Hepatocyte (in vitro differentiated cells): Measurements from ENCODE around the gene CREBBP. TPM values are rescaled to one million over a fixed set of nuclear protein-coding genes. Genes with fewer than 3 reads are reported as not detected.

Source experiments
- DNase-seq: peaks from one replicate; pipeline ENCODE4 v3.0.0-alpha.2; 2016; ENCODE audit warnings: low spot score
- H2AFZ ChIP-seq: fragments of 200-600 bp; sonication (generic); 2 replicates; pipeline ENCODE4 v1.6.0; 2016; ENCODE audit warnings: antibody characterized with exemption, mild to moderate bottlenecking
- H3K27ac ChIP-seq: fragments of 200-600 bp; sonication (generic); 2 replicates; pipeline ENCODE4 v1.5.1; 2016; ENCODE audit warnings: mild to moderate bottlenecking
- H3K27me3 ChIP-seq: fragments of 200-600 bp; sonication (generic); 2 replicates; pipeline ENCODE4 v1.6.1; 2016
- H3K36me3 ChIP-seq: fragments of 200-600 bp; sonication (generic); replicated peaks from 2 replicates; pipeline ENCODE4 v1.5.1; 2016; ENCODE audit warnings: low read depth; ENCODE audit not compliant: insufficient read depth
- H3K4me1 ChIP-seq: fragments of 200-600 bp; sonication (generic); 2 replicates; pipeline ENCODE4 v1.5.1; 2016; ENCODE audit warnings: mild to moderate bottlenecking, moderate library complexity; ENCODE audit not compliant: insufficient read depth
- H3K4me2 ChIP-seq: fragments of 200-600 bp; sonication (generic); 2 replicates; pipeline ENCODE4 v1.6.0; 2016
- H3K4me3 ChIP-seq: fragments of 200-600 bp; sonication (generic); 2 replicates; pipeline ENCODE4 v1.5.1; 2016; ENCODE audit warnings: mild to moderate bottlenecking
- H3K79me2 ChIP-seq: fragments of 200-600 bp; sonication (generic); 2 replicates; pipeline ENCODE4 v1.6.0; 2017; ENCODE audit warnings: mild to moderate bottlenecking
- H3K9me2 ChIP-seq: fragments of 200-600 bp; sonication (generic); replicated peaks from 2 replicates; pipeline ENCODE4 v1.6.0; 2017; ENCODE audit warnings: mild to moderate bottlenecking; ENCODE audit not compliant: insufficient read depth
- H3K9me3 ChIP-seq: fragments of 200-600 bp; sonication (generic); 2 replicates; pipeline ENCODE4 v1.5.1; 2016; ENCODE audit warnings: low read depth, mild to moderate bottlenecking
- H4K20me1 ChIP-seq: fragments of 200-600 bp; sonication (generic); 2 replicates; pipeline ENCODE4 v1.6.0; 2016; ENCODE audit warnings: mild to moderate bottlenecking; ENCODE audit not compliant: insufficient read depth, poor library complexity, severe bottlenecking
- CTCF ChIP-seq: fragments of 200-600 bp; sonication (generic); IDR thresholded peaks from 2 replicates; pipeline ENCODE4 v1.5.1; 2016; ENCODE audit warnings: antibody characterized with exemption, mild to moderate bottlenecking; ENCODE audit not compliant: poor library complexity
- EZH2 ChIP-seq: fragments of 200-600 bp; sonication (generic); IDR thresholded peaks from 2 replicates; pipeline ENCODE4 v1.6.1; 2016; ENCODE audit warnings: antibody characterized with exemption, mild to moderate bottlenecking, borderline replicate concordance
- EZH2phosphoT487 ChIP-seq: fragments of 200-600 bp; sonication (generic); IDR thresholded peaks from one replicate; pipeline ENCODE4 v1.6.1; 2018; ENCODE audit warnings: antibody characterized with exemption, mild to moderate bottlenecking, low read depth, moderate library complexity; ENCODE audit not compliant: unreplicated experiment, severe bottlenecking
- WGBS: methylation state at CpG from one replicate; pipeline ENCODE4 v1.1.6; 2016; ENCODE audit warnings: low lambda C conversion rate; ENCODE audit errors: missing lambda C conversion rate; 5-methylcytosine and 5-hydroxymethylcytosine counted together
- polyA plus RNA-seq: library from polyadenylated mRNA; unstranded; fragments of >200 nt; fragmentation: Nextera tagmentation; extraction: Ambion mirVana; gene quantifications from 2 replicates; pipeline ENCODE4 v1.2.1, GENCODE V29; 2016
- total RNA-seq: library from RNA; depleted of rRNA; stranded (reverse); fragments of >200 nt; gene quantifications from 2 replicates; pipeline ENCODE4 v1.2.3, GENCODE V29; 2014

The CREBBP gene
- total and polyA plus RNA-seq, 2 experiments from 2014 or later = 18.9 to 31.5 TPM

GRCh38 chr16:3734084-3734757 lies 146.3 kb downstream of the CREBBP start:
- no peak for DNase-seq
- Histone ChIP-seq H4K20me1 (peaks cover 8% of the 10 kb centered on the region), H2AFZ (no peak overlapping the region), H3K36me3 (no peaks in the 10 kb centered on the region), H3K9me3 (no peaks in the 10 kb centered on the region), H3K9me2 (no peaks in the 10 kb centered on the region), H3K27me3 (no peaks in the 10 kb centered on the region), H3K27ac (no peak overlapping the region), H3K4me3 (no peak overlapping the region), H3K4me1 (no peaks in the 10 kb centered on the region), H3K4me2 (no peak overlapping the region), H3K79me2 (peaks cover 16% of the 10 kb centered on the region)
- TF ChIP-seq EZH2 (no peak), CTCF (no peak), EZH2phosphoT487 (no peak)
- 97% methylated on average over 27 of the region's 27 CpGs for WGBS

- H3K4me1 ChIP-seq = no peaks in the 10 kb centered on the region
- no peak for DNase-seq
- no peaks in the 10 kb centered on the region for H3K27me3 ChIP-seq
- no peaks in the 10 kb centered on the region for H3K9me3 ChIP-seq
- no peak overlapping the region for H3K27ac ChIP-seq
- peaks cover 9% of the 10 kb centered on the region for H3K79me2 ChIP-seq
- no peak for TF ChIP-seq EZH2phosphoT487
- no peak for TF ChIP-seq EZH2
- H3K4me2 ChIP-seq = no peak overlapping the region
- WGBS = 96% methylated on average over 7 of the region's 8 CpGs
- H3K36me3 ChIP-seq = no peaks in the 10 kb centered on the region
- no peaks in the 10 kb centered on the region for H3K9me2 ChIP-seq
- H3K4me3 ChIP-seq = no peak overlapping the region
- H4K20me1 ChIP-seq = peaks cover 8% of the 10 kb centered on the region
- no peak overlapping the region for H2AFZ ChIP-seq
Measured at GRCh38 chr16:3732171-3732570, 148.3 kb downstream of the CREBBP start.

GRCh38 chr16:3731126-3731935 lies 149.2 kb downstream of the CREBBP start:
- Histone ChIP-seq H2AFZ (no peak overlapping the region), H3K27me3 (no peaks in the 10 kb centered on the region), H3K4me2 (no peak overlapping the region), H3K4me1 (no peaks in the 10 kb centered on the region), H3K9me2 (no peaks in the 10 kb centered on the region), H3K79me2 (peaks cover 6% of the 10 kb centered on the region), H3K4me3 (no peak overlapping the region), H3K9me3 (no peaks in the 10 kb centered on the region), H3K36me3 (no peaks in the 10 kb centered on the region), H3K27ac (no peak overlapping the region), H4K20me1 (peaks cover 8% of the 10 kb centered on the region)
- 96% methylated on average over 26 of the region's 34 CpGs for WGBS
- no peak for DNase-seq
- TF ChIP-seq EZH2 = no peak

- no peak for TF ChIP-seq CTCF
- TF ChIP-seq EZH2phosphoT487 = no peak
- TF ChIP-seq EZH2 = no peak
- no peak overlapping the region for H3K4me2 ChIP-seq
- H3K9me2 ChIP-seq = no peaks in the 10 kb centered on the region
- no peak overlapping the region for H3K27ac ChIP-seq
- H3K27me3 ChIP-seq = no peaks in the 10 kb centered on the region
- H3K4me3 ChIP-seq = no peak overlapping the region
- no peaks in the 10 kb centered on the region for H3K36me3 ChIP-seq
- H3K4me1 ChIP-seq = no peaks in the 10 kb centered on the region
- peaks cover 8% of the 10 kb centered on the region for H4K20me1 ChIP-seq
- no peaks in the 10 kb centered on the region for H3K9me3 ChIP-seq
- no peak overlapping the region for H2AFZ ChIP-seq
- peaks cover under 1% of the 10 kb centered on the region for H3K79me2 ChIP-seq
- WGBS = 98% methylated on average over 24 of the region's 24 CpGs
- no peak for DNase-seq
Measured at GRCh38 chr16:3730161-3731125, 150.1 kb downstream of the CREBBP start.
